ENCODE measurements around the gene MEP1A.
A peak's percentile ranks its signal among the peaks of the same experiment; 100 is the strongest.

Gene MEP1A

GRCh38 chr6:46776070-46776712, 17.0 kb upstream of the MEP1A start:
- no peak for DNase-seq (ENCODE audit: low read depth, low spot score)

- no peak for DNase-seq (ENCODE audit: low read depth, low spot score)
Observed at GRCh38 chr6:46777476-46778346, 15.5 kb upstream of the MEP1A start.

DNA sequence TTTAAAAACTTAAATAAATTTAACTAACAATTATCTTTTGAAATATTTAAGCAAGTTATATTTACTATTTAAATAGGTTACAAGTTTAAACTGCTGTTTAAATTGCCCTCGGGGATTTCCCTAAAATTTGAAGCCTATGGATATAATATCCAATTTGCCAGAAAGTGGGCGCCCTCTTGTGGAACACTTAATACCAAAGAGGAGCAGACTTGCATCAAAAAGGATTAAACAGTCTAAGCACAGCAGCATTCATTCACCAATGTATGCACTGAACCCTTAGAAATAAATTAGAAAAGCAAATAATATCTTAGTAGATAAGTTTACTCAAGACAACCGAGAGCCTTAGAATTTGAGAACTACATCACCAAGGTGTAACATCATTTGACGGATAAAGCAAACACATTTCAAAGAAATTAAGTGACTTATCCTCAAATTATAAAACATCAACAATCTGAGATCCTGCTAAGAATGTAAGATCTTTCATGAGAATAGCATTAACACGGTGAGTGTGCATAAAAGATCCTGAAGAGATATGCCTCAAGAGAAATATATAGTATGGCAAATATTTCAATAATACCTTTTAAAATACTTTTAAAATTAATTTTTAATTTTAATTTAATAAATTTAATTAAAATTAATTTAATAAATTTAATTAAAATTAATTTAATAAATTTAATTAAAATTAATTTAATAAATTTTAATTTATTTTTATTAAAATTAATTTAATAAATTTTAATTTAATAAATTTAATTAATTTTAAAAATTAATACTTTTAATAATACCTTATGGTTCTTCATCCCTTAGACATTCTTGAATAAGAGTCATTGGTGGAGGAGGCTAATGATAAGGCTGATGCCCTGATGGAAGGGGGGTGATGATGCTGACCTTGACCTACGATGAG, 11.5 kb upstream of the MEP1A start:
- DNase-seq (ENCODE audit: low read depth, low spot score): peak; percentile 11

- no peak for DNase-seq (ENCODE audit: low read depth, low spot score)
Observed at GRCh38 chr6:46784535-46784934, 8.7 kb upstream of the MEP1A start.

DNA sequence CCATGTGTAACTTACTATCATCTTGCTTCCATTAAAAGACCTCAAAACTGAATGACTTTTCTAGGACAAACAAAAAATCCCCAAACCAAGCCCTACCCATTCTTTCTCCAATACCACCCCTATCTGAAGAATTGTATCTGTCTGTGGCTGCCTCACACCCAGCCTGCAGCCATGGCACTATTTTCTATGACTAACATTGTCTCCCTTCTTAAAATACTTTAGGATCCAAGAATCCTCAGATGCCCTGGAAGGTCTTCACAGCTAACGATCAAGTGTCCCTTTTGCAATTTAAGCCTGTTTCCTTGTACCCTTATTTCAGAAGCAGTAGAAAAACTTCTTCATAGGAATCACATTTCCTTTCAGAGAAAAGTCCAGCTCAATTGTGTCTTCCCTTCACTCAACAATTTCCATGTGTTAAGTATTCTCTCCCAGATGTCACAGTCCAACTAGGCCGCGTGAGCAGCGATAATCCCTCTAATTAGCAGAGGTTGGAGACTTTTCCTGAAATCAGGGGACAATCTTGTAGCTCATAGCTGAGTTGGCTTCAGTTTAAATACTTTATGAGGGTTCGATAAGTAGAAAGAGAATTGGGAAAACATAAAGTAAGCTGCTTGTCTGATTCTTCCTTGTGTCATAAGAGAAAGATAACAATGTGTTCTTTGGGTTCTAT, 5.2 kb upstream of the MEP1A start:
- DNase-seq (ENCODE audit: low read depth, low spot score): no peak

DNA sequence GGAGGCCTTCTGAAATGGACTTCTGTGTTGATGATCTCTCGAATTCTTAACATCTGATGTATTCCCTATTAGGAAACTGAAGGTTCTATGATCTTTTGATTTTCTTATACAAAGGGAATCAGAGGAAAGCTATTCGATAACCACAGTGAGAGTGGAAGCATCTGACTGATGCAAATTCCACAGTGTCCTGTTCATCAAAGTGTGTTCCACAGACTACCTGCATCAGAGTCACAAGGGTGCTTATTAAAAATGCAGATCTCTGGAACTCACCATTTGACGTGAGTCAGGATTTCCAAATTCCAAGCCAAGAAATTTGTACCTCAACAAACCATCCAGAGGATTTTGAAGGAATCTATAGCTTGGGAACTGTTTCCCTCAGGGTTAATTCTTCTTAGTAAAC, 4.4 kb upstream of the MEP1A start:
- DNase-seq (ENCODE audit: low read depth, low spot score): no peak

DNA sequence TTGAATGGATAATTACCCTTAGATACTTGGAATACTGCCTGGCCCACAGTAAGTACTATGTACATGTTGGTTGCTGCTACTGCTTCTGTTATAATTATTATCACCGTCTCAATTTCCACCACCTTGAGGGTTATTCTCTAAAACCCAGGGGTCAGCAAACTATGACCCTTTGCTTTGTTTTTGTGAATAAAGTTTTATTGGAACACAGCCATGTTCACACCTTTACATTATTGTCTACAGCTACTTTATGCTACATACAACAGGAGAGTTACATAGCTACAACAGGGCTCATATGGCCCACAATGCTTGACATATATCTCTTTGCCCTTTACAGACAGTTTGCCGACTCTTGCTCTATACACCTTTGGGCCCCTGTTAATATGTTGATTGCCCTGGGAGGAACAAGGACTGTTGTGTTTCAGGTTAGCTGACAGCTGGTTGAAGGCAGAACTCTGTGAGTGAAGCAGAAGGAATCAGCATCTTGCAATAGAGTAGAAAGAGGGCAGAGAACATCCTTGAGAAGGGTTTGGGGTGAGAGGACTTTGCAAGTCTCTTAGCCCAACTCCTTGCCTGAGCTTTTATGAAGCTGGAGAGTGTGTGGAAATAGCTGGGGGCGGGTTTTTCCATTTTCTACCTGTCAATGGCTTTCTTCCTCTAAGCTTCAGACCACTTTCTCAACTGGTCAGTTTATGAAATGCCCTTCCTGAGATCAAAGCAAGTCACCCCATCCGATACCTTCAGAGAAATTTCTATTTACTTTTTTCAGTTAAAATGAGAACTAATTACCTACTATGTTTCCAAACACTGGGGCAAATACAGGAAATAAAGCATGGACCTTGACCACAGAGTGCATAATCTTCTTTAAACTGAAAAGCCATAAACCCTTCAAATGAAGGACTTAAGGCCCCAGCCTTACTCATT, 3.5 kb upstream of the MEP1A start:
- DNase-seq (ENCODE audit: low read depth, low spot score): no peak

- no peak for DNase-seq (ENCODE audit: low read depth, low spot score)
Observed at GRCh38 chr6:46790355-46790874, 2.8 kb upstream of the MEP1A start.

GRCh38 chr6:46792635-46793034, 554 bp upstream of the MEP1A start:
- no peak for DNase-seq (ENCODE audit: low read depth, low spot score)

GRCh38 chr6:46794068-46794467, 879 bp downstream of the MEP1A start:
- no peak for DNase-seq (ENCODE audit: low read depth, low spot score)

DNA sequence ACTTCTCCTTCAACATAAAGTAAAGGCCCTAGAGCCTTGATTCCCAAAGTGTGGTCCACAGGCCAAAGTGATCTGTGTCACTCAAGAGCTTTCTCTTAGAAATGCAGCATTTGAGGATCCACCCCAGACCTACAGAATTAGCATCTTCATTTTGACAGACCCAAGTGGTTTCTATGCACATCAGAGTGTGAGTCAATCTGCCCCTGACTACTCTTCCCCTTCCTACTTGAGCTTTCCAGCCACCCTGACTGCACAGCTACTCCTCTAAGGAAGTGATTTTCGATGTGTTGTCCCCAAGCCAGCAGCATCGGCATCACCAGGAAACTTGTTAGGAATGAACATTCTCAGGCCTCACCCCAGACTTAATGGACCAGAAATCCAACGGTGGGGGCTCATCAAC, 2.6 kb downstream of the MEP1A start:
- DNase-seq (ENCODE audit: low read depth, low spot score): no peak

DNA sequence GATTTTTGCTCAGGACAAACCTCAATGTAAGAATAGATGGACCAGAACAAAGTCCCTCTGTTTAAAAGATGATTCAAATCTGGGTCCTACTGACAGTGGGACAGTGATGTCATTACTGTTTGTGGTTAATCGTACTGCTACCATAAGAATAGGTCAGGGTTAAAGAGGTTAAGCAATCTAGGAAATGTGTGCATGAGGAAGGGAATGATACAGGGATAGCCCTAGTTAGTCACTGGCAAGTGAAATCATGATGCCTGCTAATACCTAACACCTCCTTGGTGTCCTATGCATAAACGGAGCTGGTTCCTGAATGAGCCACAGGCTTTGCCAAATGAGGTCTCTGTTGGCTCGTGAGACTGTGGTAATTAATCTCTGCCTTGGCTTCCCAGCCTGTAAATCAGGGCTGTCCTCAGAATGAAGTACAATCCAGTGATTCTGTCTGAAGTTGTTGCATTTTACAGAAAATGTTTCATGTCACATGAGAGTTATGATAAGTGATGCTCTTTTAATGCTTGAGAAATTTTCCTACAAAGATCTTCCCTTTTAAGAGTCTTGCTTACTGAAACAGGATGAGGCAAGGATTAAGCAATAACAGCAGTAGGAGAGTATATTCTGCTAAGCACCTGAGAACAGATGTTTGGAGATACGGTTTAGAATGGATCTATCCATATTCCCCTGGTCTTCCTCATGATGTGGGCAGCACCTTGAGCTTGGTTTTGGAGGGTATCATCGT, 3.8 kb downstream of the MEP1A start:
- no peak for DNase-seq (ENCODE audit: low read depth, low spot score)

DNA sequence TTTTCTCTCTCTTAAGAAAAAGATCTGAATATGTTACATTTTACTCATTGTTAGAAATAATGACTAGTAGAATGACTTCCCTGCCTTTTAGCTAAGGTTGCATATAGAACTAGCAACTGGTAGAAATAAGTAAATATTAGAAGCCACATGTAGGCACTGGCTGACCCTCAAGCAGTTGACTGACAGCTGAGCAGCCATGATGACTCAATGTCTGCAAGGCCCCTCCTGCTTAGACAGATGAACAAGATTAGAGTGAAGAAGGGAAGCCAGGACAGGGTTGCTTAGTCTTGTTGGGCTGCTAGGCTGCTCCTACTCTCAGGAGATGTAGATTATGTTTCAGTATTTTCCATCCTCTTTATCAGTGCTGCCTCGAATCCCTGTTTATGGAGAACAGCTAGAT, 6.5 kb downstream of the MEP1A start:
- DNase-seq (ENCODE audit: low read depth, low spot score): no peak

- no peak for DNase-seq (ENCODE audit: low read depth, low spot score)
Observed at GRCh38 chr6:46808806-46809205, 15.6 kb downstream of the MEP1A start.

DNA sequence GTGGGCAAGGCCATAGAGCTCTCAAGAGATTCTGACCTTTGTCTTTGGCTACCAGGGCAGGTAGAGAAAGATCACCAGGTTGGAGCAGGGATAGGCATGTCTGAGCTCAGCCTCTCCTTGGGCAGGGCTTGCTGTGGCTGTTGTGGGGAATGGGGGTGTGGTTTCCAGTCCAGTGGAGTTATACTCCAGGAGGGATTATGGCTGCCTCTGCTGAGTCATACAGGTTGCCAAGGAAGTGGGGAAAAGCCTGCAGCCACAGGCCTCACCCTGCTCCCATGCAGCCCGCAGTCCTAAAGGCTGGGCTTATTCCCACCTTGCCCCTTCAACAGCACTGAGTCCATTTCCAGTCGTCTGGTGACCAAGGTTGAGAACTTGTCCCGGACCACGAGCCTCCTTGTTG, 21.9 kb downstream of the MEP1A start:
- DNase-seq (ENCODE audit: low read depth, low spot score): no peak

GRCh38 chr6:46816626-46817025, 23.4 kb downstream of the MEP1A start:
- DNase-seq (ENCODE audit: low read depth, low spot score): no peak

GRCh38 chr6:46819561-46819960, 26.4 kb downstream of the MEP1A start:
- no peak for DNase-seq (ENCODE audit: low read depth, low spot score)

- no peak for DNase-seq (ENCODE audit: low read depth, low spot score)
Observed at GRCh38 chr6:46821458-46821881, 28.3 kb downstream of the MEP1A start.

DNA sequence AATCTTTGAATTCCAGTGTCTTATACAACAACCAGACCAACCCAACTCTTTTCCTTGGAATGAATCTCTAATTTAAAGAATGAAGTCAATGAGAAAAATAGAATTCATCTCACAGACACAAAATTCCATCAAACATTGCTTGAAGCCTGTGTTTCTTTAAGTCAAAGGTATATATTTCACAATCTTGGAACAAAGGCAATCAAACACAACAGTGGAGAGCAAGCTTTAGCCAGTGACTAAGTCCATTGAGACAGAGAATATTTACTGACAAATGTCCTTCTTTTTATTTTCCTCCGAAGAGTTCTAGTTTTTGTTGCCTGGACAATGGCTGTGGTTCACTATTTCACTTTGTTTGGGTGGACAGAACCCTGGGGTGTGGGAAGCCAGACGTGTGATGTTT, 35.8 kb downstream of the MEP1A start:
- no peak for DNase-seq (ENCODE audit: low read depth, low spot score)

DNA sequence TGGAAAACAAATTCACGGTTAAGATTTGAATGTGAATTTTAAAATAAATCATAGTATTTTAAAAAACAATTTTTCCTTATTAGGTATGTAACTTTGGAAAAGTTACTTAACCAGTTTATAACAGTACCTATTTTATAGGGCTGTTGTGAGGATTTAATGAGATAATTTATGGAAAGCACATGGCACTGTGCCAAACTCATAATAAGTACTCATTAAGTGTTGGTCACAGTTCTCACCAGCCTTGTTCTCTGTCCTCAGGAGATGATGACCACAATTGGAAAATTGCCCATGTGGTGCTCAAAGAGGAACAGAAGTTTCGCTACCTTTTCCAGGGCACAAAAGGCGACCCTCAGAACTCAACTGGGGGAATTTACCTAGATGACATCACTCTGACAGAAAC, 39.6 kb downstream of the MEP1A start:
- no peak for DNase-seq (ENCODE audit: low read depth, low spot score)
